GM12878 (cell line): ENCODE measurements around the gene DUS2. TPM values are rescaled to one million over a fixed set of nuclear protein-coding genes. Genes with fewer than 3 reads are reported as not detected.
A peak's percentile ranks its signal among the peaks of the same experiment; 100 is the strongest.

ENCODE experiments used
- ATAC-seq: fragments of 200-7000 bp; cut with Tn5 transposase; 3 replicates; pipeline ENCODE4 v1.9.1; 2020; ENCODE audit warnings: mild to moderate bottlenecking, moderate library complexity
- BruUV-seq: library from RNA; stranded (reverse); fragments of 400-500 nt; replicated peaks from 2 replicates; lab custom pipeline; 2021; lab: Mats Ljungman, UMichigan
- CTCF ChIA-PET: fragments of 300-600 bp; sonication (Branson Sonifier 250); formaldehyde crosslinking; extraction: SDS; loops from one replicate; lab custom pipeline; 2021; ENCODE audit warnings: inconsistent platforms; lab: Yijun Ruan, JAX
- POLR2A ChIA-PET: fragments of 350-600 bp; formaldehyde crosslinking; extraction: SDS; loops from one replicate; lab custom pipeline; 2021; ENCODE audit warnings: inconsistent platforms; lab: Charles Lee
- RAD21 ChIA-PET: fragments of 300-600 bp; sonication (Branson Sonifier 250); formaldehyde crosslinking; loops from one replicate; lab custom pipeline; 2023; ENCODE audit warnings: antibody characterized with exemption; ENCODE audit not compliant: unreplicated experiment; lab: Charles Lee
- SMC1A ChIA-PET: fragments of 300-600 bp; sonication (Branson Sonifier 250); formaldehyde crosslinking; loops from one replicate; lab custom pipeline; 2023; ENCODE audit not compliant: unreplicated experiment, uncharacterized antibody; lab: Charles Lee
- DNase-seq: peaks from one replicate; pipeline ENCODE4 v3.0.0-alpha.2; 2011; ENCODE audit warnings: low read depth, low spot score
- FAIRE-seq: peaks from 3 replicates; lab custom pipeline; 2011; peaks lifted over from hg19 to GRCh38; lab: Jason Lieb, UNC
- H2AFZ ChIP-seq: 2 replicates; pipeline ENCODE4 v1.6.0; 2011; ENCODE audit warnings: low read depth, low read length, control low read depth; ENCODE audit not compliant: control insufficient read depth
- H3K27ac ChIP-seq: 2 replicates; pipeline ENCODE4 v1.5.1; 2011; ENCODE audit warnings: control low read depth; ENCODE audit not compliant: control insufficient read depth, insufficient read depth
- H3K27me3 ChIP-seq, 2 experiments: replicated peaks in 1 of 2; 2 replicates each; pipeline versions ENCODE4 v1.6.0 to v1.6.1; 2011; ENCODE audit warnings: low read length in 1 of 2; ENCODE audit not compliant: control insufficient read depth in 2 of 2, insufficient read depth in 2 of 2
- H3K36me3 ChIP-seq, 2 experiments: 2 replicates each; pipeline ENCODE4 v1.5.1; 2011; ENCODE audit warnings: low read length in 1 of 2; ENCODE audit not compliant: control insufficient read depth in 2 of 2, insufficient read depth in 2 of 2
- H3K4me1 ChIP-seq: 2 replicates; pipeline ENCODE4 v1.6.1; 2011; ENCODE audit warnings: mild to moderate bottlenecking, low read length, moderate library complexity, mixed read lengths; ENCODE audit not compliant: control insufficient read depth, insufficient read depth
- H3K4me2 ChIP-seq: 2 replicates; pipeline ENCODE4 v1.6.0; 2011; ENCODE audit warnings: control low read depth; ENCODE audit not compliant: control insufficient read depth, insufficient read depth
- H3K4me3 ChIP-seq: fragments of 200-600 bp; sonication (generic); 2 replicates; pipeline ENCODE4 v1.5.1; 2016
- H3K79me2 ChIP-seq: 2 replicates; pipeline ENCODE4 v1.6.0; 2011; ENCODE audit warnings: low read length; ENCODE audit not compliant: control insufficient read depth, insufficient read depth
- H3K9ac ChIP-seq: 2 replicates; pipeline ENCODE4 v1.8.0; 2011; ENCODE audit warnings: low read length, control low read depth, mixed read lengths; ENCODE audit not compliant: control insufficient read depth, insufficient read depth
- H3K9me3 ChIP-seq: replicated peaks from 3 replicates; pipeline ENCODE4 v1.5.1; 2011; ENCODE audit warnings: mild to moderate bottlenecking, low read length; ENCODE audit not compliant: control insufficient read depth, insufficient read depth
- H4K20me1 ChIP-seq: 2 replicates; pipeline ENCODE4 v1.6.0; 2011; ENCODE audit not compliant: control insufficient read depth, insufficient read depth
- CREB1 ChIP-seq: IDR thresholded peaks from 2 replicates; pipeline ENCODE4 v1.6.1; 2012; ENCODE audit warnings: low read depth, mild to moderate bottlenecking, inconsistent platforms
- EED ChIP-seq: sonication (generic); IDR thresholded peaks from 2 replicates; pipeline ENCODE4 v1.6.1; 2016; ENCODE audit warnings: antibody characterized with exemption, low read depth
- WGBS: methylation state at CpG from one replicate; pipeline ENCODE4 v1.1.6; 2016; ENCODE audit warnings: low lambda C conversion rate; ENCODE audit not compliant: insufficient replicate concordance, insufficient coverage; ENCODE audit errors: missing lambda C conversion rate; 5-methylcytosine and 5-hydroxymethylcytosine counted together
- in situ Hi-C: fragments of 300-500 bp; cut with MboI; formaldehyde crosslinking; loops from 9 replicates; pipeline ENCODE4 v1.14.3; 2018; ENCODE audit warnings: mixed read lengths
- intact Hi-C: fragments of 100-400 bp; cut with micrococcal nuclease; formaldehyde crosslinking; loops from one replicate; pipeline ENCODE4 v1.14.2; 2022; ENCODE audit not compliant: unreplicated experiment
- polyA plus RNA-seq, 11 experiments: library from polyadenylated mRNA; depleted of rRNA in 4 of 11; unstranded in 6 of 11; stranded (reverse) in 5 of 11; fragments of >200 nt; fragmentation: Nextera tagmentation in 4 of 11; fragmentation: Illumina TruSeq in 1 of 11; extraction: Ambion mirVana in 4 of 11; extraction: Trizol in 1 of 11; gene quantifications; 1 replicate in 1 of 11; 2 replicates in 10 of 11; pipeline versions ENCODE4 v1.2.1 to v1.2.3, GENCODE V29; 2011 to 2016; ENCODE audit warnings: inconsistent platforms in 2 of 11, missing spikeins in 2 of 11, low read depth in 1 of 11
- total RNA-seq, 4 experiments: library from RNA; depleted of rRNA in 3 of 4; stranded (reverse); fragments of >200 nt in 3 of 4; fragmentation: Illumina TruSeq in 1 of 4; extraction: Trizol in 1 of 4; gene quantifications; 2 replicates each; pipeline versions ENCODE4 v1.2.1 to v1.2.3, GENCODE V29; 2013 to 2021
- TF ChIP-seq, protein P1 (sequence below): fragments of 450-650 bp; IDR thresholded peaks from 2 replicates; pipeline ENCODE4 v1.6.1; 2017; ENCODE audit warnings: mild to moderate bottlenecking

The DUS2 gene
- total and polyA plus RNA-seq, 10 of the 15 experiments (the other 5 are each of a cell fraction or from before 2014, with no cell fraction given): 4.8 to 32.3 (median 25.5) TPM

DNA sequence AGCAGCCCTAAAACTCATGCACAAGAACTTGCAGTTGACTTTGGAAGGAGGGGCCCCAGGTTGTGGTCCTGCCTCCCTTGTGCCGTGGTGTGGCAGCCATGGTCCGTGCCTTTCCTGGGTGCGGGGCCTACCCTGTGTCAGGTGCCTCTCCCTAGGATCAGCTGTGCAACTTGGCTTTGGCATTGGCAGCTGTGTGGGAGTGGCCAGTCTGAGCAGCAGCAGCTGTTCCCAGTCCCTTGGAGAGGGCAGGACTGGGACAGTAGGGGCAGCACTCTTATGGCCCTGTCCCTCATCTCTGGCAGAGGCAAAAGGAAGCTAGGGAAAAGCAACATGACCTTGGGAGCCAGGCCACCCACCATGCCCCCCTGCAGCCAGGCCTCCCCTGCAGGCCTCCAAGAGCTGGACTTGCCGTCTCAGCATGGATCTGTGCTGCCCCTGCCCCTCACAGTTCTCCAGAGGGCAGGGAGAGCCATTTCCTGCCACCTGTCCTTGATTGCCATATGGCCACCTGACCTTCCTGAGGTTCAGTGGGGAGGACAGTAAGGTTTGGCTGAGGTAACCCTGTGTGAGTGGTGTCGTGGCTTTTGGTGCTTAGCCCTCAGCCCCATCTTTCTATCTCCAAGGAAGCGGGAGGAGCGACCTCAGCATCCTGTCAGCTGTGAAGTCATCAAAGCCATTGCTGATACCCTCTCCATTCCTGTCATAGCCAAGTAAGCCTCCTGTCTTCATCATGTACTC lies 46.6 kb downstream of the DUS2 start:
- H3K79me2 ChIP-seq: no peaks in the 10 kb centered on the region
- WGBS: 78% methylated on average over 7 of the region's 7 CpGs
- peak overlapping the region; percentile 42 for H3K27ac ChIP-seq
- ChIA-PET CTCF (interaction anchor here (0.7 to 8.2 kb wide), 9 partner anchors 8 to 225 kb away, joined by 3 to 109 read pairs (median 3); partner anchors contain the start of gene NFATC3), SMC1A (interaction anchor here (0.6 to 3.7 kb wide), 8 partner anchors 14 to 195 kb away, joined by 3 to 25 read pairs (median 4); partner anchors contain the start of genes NFATC3 and SLC7A6), POLR2A (interaction anchor here (0.9 to 8.8 kb wide), 4 partner anchors 8 to 175 kb away, joined by 3 to 135 read pairs (median 4); partner anchors contain the start of genes NFATC3 and PLA2G15), RAD21 (interaction anchor here (0.7 to 9.8 kb wide), 5 partner anchors 10 to 51 kb away, joined by 3 to 105 read pairs (median 3); partner anchors contain the start of gene NFATC3)
- no peak overlapping the region for H3K4me2 ChIP-seq
- BruUV-seq: no TSS peak
- no peak overlapping the region for H3K9ac ChIP-seq
- H3K36me3 ChIP-seq: peaks cover 21 to 32% of the 10 kb centered on the region in 2 experiments; a peak in 3 of 4 replicates
- H2AFZ ChIP-seq: no peak overlapping the region
- H3K4me1 ChIP-seq: peaks cover 30% of the 10 kb centered on the region
- no peak for ATAC-seq
- intact Hi-C loops: no loop called here
- no peak for FAIRE-seq
- no peaks in the 10 kb centered on the region for H4K20me1 ChIP-seq
- in situ Hi-C loops: no loop called here
- H3K9me3 ChIP-seq: no peaks in the 10 kb centered on the region
- no peaks in the 10 kb centered on the region for H3K27me3 ChIP-seq
- DNase-seq: no peak
- peak; percentile 37; the same call in 1 of the 2 replicates for TF ChIP-seq EED
- TF ChIP-seq, protein P1, sequence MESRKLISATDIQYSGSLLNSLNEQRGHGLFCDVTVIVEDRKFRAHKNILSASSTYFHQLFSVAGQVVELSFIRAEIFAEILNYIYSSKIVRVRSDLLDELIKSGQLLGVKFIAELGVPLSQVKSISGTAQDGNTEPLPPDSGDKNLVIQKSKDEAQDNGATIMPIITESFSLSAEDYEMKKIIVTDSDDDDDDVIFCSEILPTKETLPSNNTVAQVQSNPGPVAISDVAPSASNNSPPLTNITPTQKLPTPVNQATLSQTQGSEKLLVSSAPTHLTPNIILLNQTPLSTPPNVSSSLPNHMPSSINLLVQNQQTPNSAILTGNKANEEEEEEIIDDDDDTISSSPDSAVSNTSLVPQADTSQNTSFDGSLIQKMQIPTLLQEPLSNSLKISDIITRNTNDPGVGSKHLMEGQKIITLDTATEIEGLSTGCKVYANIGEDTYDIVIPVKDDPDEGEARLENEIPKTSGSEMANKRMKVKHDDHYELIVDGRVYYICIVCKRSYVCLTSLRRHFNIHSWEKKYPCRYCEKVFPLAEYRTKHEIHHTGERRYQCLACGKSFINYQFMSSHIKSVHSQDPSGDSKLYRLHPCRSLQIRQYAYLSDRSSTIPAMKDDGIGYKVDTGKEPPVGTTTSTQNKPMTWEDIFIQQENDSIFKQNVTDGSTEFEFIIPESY: no peak
- TF ChIP-seq CREB1: 0 out of 2 replicates have a peak, but pooled peaks have one; percentile 18
- H3K4me3 ChIP-seq: no peak overlapping the region
